HG02981 (cell line): ENCODE measurements around the gene ZNF177.

Experiments
- ATAC-seq: cut with Tn5 transposase; IDR thresholded peaks from one replicate; pipeline ENCODE4 v1.9.1; 2021; ENCODE audit warnings: mild to moderate bottlenecking, moderate library complexity; ENCODE audit not compliant: unreplicated experiment

Gene ZNF177

DNA sequence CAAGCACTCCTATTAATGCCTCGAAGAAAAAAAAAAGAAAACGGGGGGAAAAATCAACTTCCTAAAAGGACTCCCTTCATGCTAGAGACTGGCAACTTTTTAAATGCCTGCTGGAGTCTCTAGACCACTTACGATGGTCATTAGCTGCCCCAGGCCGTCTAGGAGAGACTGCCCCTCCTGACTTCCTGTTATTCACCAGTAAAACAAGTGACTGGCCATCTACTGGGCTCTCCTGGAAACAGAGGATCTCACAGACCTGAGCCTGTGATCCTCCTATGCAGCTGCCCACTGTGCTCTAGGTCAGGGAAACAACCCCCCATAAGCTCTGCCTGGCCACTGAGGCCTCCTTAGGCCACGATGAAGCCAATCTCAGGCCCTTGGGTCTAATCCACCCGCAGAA lies 65.1 kb downstream of the ZNF177 start:
- ATAC-seq: no peak

DNA sequence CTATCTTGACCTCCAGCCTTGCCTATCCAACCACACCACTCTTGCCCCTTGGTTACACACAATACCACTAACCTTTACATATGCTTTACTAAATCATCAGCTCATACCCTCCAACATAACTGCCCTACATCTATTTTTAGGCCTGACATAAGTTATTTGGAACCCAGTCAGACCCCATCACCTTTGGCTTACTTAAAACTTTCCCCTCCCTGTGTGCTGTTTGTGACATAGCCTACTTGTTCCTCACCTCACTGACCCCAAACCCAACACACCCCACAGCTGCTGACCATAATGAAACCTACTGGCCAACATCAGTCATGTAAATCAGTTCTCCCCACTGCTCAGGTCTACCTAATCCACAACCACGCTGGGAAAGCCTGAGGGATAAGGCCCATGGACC lies 67.6 kb downstream of the ZNF177 start:
- ATAC-seq: no peak

DNA sequence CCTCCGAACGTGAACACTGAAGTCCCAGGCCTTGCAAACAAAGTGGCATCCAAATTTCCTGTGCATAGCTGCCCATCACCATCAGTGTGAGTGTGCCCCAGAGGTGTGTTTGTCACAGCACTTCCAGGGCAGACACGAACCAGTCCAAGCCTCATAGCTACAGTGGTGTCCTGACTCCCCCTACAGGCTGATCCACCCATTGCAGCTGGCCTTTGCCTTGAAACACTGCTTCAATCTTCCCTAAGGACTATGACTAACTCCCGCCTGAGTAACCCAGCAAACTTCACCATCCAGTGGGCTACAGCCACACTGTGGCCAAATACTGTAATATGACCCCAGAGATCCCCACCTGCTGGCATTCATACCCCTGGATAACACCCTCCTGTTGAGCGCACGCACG lies 68.7 kb downstream of the ZNF177 start:
- ATAC-seq: no peak
